CD14-positive monocyte (primary cell): Measurements from ENCODE around the gene KATNIP. TPM values are rescaled to one million over a fixed set of nuclear protein-coding genes. Genes with fewer than 3 reads are reported as not detected.

Experiments
- DNase-seq, 3 donors: peaks; one replicate each; pipeline ENCODE4 v3.0.0-alpha.2; 2011 to 2022
- H2AFZ ChIP-seq: 2 replicates; pipeline ENCODE4 v1.6.0; 2012; ENCODE audit warnings: mild to moderate bottlenecking, low read depth, low read length, inconsistent platforms; ENCODE audit not compliant: insufficient read depth, poor library complexity, severe bottlenecking
- H3K27ac ChIP-seq, 2 donors: 1 replicate in 1 of 2; 2 replicates in 1 of 2; pipeline ENCODE4 v1.5.1; 2012 to 2013; ENCODE audit warnings: low read length in 2 of 2, control low read depth in 1 of 2, inconsistent platforms in 1 of 2, low read depth in 1 of 2, mild to moderate bottlenecking in 1 of 2
- H3K27me3 ChIP-seq, 2 donors: one replicate each; pipeline versions ENCODE4 v1.6.0 to v1.6.1; 2011 to 2013; ENCODE audit warnings: low read length in 2 of 2; ENCODE audit not compliant: control insufficient read depth in 2 of 2, insufficient read depth in 2 of 2
- H3K36me3 ChIP-seq, 2 donors: replicated peaks in 1 of 2; 1 replicate in 1 of 2; 2 replicates in 1 of 2; pipeline versions ENCODE4 v1.5.1 to v1.6.1; 2012 to 2013; ENCODE audit warnings: low read length in 2 of 2, control low read depth in 1 of 2, inconsistent platforms in 1 of 2, mild to moderate bottlenecking in 1 of 2; ENCODE audit not compliant: insufficient read depth in 2 of 2, control insufficient read depth in 1 of 2
- H3K4me1 ChIP-seq, 2 donors: 1 replicate in 1 of 2; 2 replicates in 1 of 2; pipeline versions ENCODE4 v1.5.1 to v1.6.1; 2012 to 2013; ENCODE audit warnings: low read length in 2 of 2, control low read depth in 1 of 2, inconsistent platforms in 1 of 2, mild to moderate bottlenecking in 1 of 2, moderate library complexity in 1 of 2; ENCODE audit not compliant: insufficient read depth in 2 of 2, control insufficient read depth in 1 of 2
- H3K4me2 ChIP-seq: replicated peaks from 2 replicates; pipeline ENCODE3; 2012; ENCODE audit warnings: low read length, moderate library complexity, mild to moderate bottlenecking; ENCODE audit not compliant: poor library complexity, severe bottlenecking; ENCODE audit errors: extremely low read depth
- H3K4me3 ChIP-seq, 3 experiments: fragments of 200-600 bp in 1 of 3; sonication (generic) in 1 of 3; replicated peaks in 1 of 3; 1 replicate in 2 of 3; 2 replicates in 1 of 3; pipeline ENCODE4 v1.5.1; 2011 to 2013; ENCODE audit warnings: low read length in 3 of 3, mild to moderate bottlenecking in 3 of 3, control low read depth in 2 of 3, low read depth in 2 of 3, inconsistent platforms in 1 of 3, moderate library complexity in 1 of 3
- H3K79me2 ChIP-seq: 2 replicates; pipeline ENCODE4 v1.6.0; 2012; ENCODE audit warnings: mild to moderate bottlenecking, control low read depth, inconsistent platforms, low read length, moderate library complexity; ENCODE audit not compliant: insufficient read depth
- H3K9ac ChIP-seq: 2 replicates; pipeline ENCODE4 v1.6.0; 2017; ENCODE audit warnings: low read length, mild to moderate bottlenecking; ENCODE audit not compliant: insufficient read depth, poor library complexity, severe bottlenecking
- H3K9me3 ChIP-seq, 2 donors: replicated peaks in 1 of 2; 1 replicate in 1 of 2; 2 replicates in 1 of 2; pipeline versions ENCODE4 v1.5.1 to v1.6.1; 2012 to 2013; ENCODE audit warnings: low read length in 2 of 2, control low read depth in 1 of 2; ENCODE audit not compliant: control insufficient read depth in 1 of 2, insufficient read depth in 1 of 2
- H4K20me1 ChIP-seq: 2 replicates; pipeline ENCODE4 v1.6.0; 2012; ENCODE audit warnings: mild to moderate bottlenecking, low read length, control low read depth, moderate library complexity; ENCODE audit not compliant: insufficient read depth
- H3K27ac Mint-ChIP-seq, 7 donors: one replicate each; pipeline ENCODE4 v1.8.0; 2020; ENCODE audit warnings: mild to moderate bottlenecking in 7 of 7, mixed read lengths in 7 of 7, moderate library complexity in 6 of 7, inconsistent platforms in 2 of 7
- H3K27me3 Mint-ChIP-seq, 3 donors: one replicate each; pipeline ENCODE4 v1.8.0; 2021 to 2022; ENCODE audit warnings: low read depth in 3 of 3, mild to moderate bottlenecking in 3 of 3, mixed read lengths in 3 of 3, moderate library complexity in 3 of 3, inconsistent platforms in 1 of 3
- H3K36me3 Mint-ChIP-seq, 2 donors: one replicate each; pipeline ENCODE4 v1.8.0; 2020; ENCODE audit warnings: mixed read lengths in 2 of 2, inconsistent platforms in 1 of 2, mild to moderate bottlenecking in 1 of 2
- H3K4me1 Mint-ChIP-seq: one replicate; pipeline ENCODE4 v1.8.0; 2020; ENCODE audit warnings: mild to moderate bottlenecking, mixed read lengths
- H3K4me3 Mint-ChIP-seq, 2 donors: one replicate each; pipeline ENCODE4 v1.8.0; 2020; ENCODE audit warnings: mild to moderate bottlenecking in 2 of 2, mixed read lengths in 2 of 2, moderate library complexity in 1 of 2
- H3K9me3 Mint-ChIP-seq, 7 donors: one replicate each; pipeline ENCODE4 v1.8.0; 2020 to 2022; ENCODE audit warnings: mixed read lengths in 7 of 7, mild to moderate bottlenecking in 6 of 7, moderate library complexity in 6 of 7, inconsistent platforms in 2 of 7
- WGBS: methylation state at CpG from one replicate; pipeline ENCODE4 v1.1.5; 2013; ENCODE audit warnings: missing lambda C conversion rate; ENCODE audit not compliant: insufficient coverage; 5-methylcytosine and 5-hydroxymethylcytosine counted together
- intact Hi-C, 2 donors: fragments of 100-400 bp; cut with micrococcal nuclease; formaldehyde crosslinking; loops; one replicate each; pipeline versions ENCODE4 v1.15.0 to v1.15.1; 2023
- polyA plus RNA-seq, 3 donors: library from polyadenylated mRNA; depleted of rRNA in 1 of 3; unstranded in 2 of 3; stranded (reverse) in 1 of 3; fragments of 300-500 nt in 2 of 3; fragments of >200 nt in 1 of 3; fragmentation: Illumina TruSeq in 2 of 3; gene quantifications; 1 replicate in 2 of 3; 2 replicates in 1 of 3; pipeline ENCODE4 v1.2.3, GENCODE V29; 2012 to 2021
- TF ChIP-seq, protein P1 (sequence below): fragments of 200-600 bp; IDR thresholded peaks from one replicate; pipeline ENCODE4 v1.8.0; 2022; ENCODE audit warnings: antibody characterized with exemption, mild to moderate bottlenecking

Gene KATNIP
- polyA plus RNA-seq, 3 donors, result 2.4 to 28.0 (median 5.0) TPM

DNA sequence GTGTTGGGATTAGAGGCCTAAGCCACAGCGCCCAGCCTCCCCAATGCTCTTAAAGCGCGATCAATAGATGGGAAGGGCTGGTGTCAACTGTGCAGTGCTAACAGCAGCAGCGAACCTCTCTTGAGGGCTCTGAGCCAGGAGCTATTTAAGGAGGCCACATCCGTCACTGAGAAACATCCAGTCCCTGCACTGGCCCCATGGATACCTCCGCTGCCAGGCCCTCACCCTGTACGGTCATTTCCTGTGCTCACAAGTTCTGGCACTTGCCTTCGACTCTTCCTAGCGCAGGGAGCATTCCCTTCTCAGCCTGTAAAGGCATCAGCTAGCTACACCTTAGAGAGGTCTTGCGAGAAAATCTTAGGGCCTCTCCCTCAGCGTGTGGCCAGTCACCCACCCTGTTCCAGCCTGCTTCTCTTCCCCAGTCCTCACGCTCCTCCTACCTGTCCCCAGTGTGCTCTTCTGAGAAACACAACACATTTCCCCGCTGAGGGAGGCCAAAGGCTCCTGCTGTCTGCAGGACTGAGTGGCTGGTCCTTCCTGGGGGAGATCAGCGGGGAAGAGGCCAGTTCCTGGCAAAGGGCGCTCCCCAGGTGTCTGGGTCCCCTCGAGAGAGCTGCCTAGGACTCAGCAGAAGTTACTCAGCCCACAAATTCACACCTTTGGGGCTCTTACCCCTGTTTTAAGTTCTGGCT is 28.8 kb upstream of the KATNIP start:
- intact Hi-C loops, result no loop called here
- Histone ChIP-seq H3K4me1 (no peaks in the 10 kb centered on the region), H3K36me3 (peaks cover 58 to 93% of the 10 kb centered on the region in 2 donors), H3K79me2 (no peaks in the 10 kb centered on the region), H3K4me2 (no peak overlapping the region), H3K9me3 (no peaks in the 10 kb centered on the region), H4K20me1 (no peaks in the 10 kb centered on the region), H3K4me3 (no peak overlapping the region), H3K27me3 (no peaks in the 10 kb centered on the region), H2AFZ (no peak overlapping the region), H3K27ac (no peak overlapping the region), H3K9ac (no peak overlapping the region)
- H3K27ac Mint-ChIP-seq, result peak overlapping the region in 1 of 7 donors; percentile 70
- H3K36me3 Mint-ChIP-seq, result peaks cover 77 to 79% of the 10 kb centered on the region in 2 donors
- peaks cover 0 to 2% (median 0%) of the 10 kb centered on the region in 7 donors for H3K9me3 Mint-ChIP-seq
- DNase-seq, result no peak
- TF ChIP-seq, protein P1, sequence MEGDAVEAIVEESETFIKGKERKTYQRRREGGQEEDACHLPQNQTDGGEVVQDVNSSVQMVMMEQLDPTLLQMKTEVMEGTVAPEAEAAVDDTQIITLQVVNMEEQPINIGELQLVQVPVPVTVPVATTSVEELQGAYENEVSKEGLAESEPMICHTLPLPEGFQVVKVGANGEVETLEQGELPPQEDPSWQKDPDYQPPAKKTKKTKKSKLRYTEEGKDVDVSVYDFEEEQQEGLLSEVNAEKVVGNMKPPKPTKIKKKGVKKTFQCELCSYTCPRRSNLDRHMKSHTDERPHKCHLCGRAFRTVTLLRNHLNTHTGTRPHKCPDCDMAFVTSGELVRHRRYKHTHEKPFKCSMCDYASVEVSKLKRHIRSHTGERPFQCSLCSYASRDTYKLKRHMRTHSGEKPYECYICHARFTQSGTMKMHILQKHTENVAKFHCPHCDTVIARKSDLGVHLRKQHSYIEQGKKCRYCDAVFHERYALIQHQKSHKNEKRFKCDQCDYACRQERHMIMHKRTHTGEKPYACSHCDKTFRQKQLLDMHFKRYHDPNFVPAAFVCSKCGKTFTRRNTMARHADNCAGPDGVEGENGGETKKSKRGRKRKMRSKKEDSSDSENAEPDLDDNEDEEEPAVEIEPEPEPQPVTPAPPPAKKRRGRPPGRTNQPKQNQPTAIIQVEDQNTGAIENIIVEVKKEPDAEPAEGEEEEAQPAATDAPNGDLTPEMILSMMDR, result no peak
- H3K4me1 Mint-ChIP-seq, result no peaks in the 10 kb centered on the region
- no peak overlapping the region for H3K4me3 Mint-ChIP-seq
- peaks cover 0 to 3% (median 0%) of the 10 kb centered on the region in 3 donors for H3K27me3 Mint-ChIP-seq
- WGBS, result 74% methylated on average over 15 of the region's 16 CpGs

DNA sequence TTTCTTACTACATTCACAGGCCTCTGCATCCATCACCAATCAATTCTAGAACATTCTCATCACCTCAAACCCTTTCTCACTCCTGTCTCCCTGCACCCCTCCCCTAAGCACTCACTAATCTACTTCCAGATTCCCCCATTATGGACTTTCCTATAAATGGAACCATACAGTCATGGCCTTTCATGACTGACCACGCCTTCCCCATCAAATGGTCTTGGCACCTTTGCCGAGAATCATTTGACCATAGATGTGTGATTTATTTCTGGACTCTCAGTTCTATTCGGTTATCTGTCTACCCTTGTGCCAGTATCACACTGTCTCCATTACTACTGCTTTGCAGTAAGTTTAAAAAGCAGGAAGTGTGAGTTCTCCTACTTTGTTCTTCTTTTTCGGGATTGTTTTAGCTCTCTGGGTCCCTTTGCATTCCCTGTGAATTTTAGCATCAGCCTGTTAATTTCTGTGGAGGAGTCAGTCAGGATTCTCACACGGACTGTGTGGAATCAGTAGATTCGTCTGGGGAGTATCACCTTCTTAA is 27.7 kb upstream of the KATNIP start:
- DNase-seq, result no peak
- no peaks in the 10 kb centered on the region for H3K4me1 Mint-ChIP-seq
- peaks cover 77 to 81% of the 10 kb centered on the region in 2 donors for H3K36me3 Mint-ChIP-seq
- peaks cover 0 to 3% (median 0%) of the 10 kb centered on the region in 3 donors for H3K27me3 Mint-ChIP-seq
- peaks cover 0 to 2% (median 0%) of the 10 kb centered on the region in 7 donors for H3K9me3 Mint-ChIP-seq
- H3K4me2 ChIP-seq, result no peak overlapping the region
- no peak overlapping the region for H2AFZ ChIP-seq
- no peaks in the 10 kb centered on the region for H4K20me1 ChIP-seq
- no peaks in the 10 kb centered on the region for H3K27me3 ChIP-seq
- no CpG with 5 or more reads among the region's 6 CpGs for WGBS
- H3K36me3 ChIP-seq, result peaks cover 62 to 94% of the 10 kb centered on the region in 2 donors
- no peaks in the 10 kb centered on the region for H3K4me1 ChIP-seq
- no peak overlapping the region for H3K27ac ChIP-seq
- peak overlapping the region in 2 of 7 donors; percentile 10 to 11 for H3K27ac Mint-ChIP-seq
- no peak overlapping the region for H3K4me3 Mint-ChIP-seq
- TF ChIP-seq, protein P1, result no peak
- H3K9me3 ChIP-seq, result no peaks in the 10 kb centered on the region
- no peak overlapping the region for H3K4me3 ChIP-seq
- H3K9ac ChIP-seq, result no peak overlapping the region
- H3K79me2 ChIP-seq, result no peaks in the 10 kb centered on the region
- intact Hi-C loops, result no loop called here
